ENCODE data around the gene OR6C65.
"Not testable (repeated sequence)": the region's sequence is repeated elsewhere in the genome, so short reads cannot be mapped to it uniquely, and the experiment has no call there.

DNA sequence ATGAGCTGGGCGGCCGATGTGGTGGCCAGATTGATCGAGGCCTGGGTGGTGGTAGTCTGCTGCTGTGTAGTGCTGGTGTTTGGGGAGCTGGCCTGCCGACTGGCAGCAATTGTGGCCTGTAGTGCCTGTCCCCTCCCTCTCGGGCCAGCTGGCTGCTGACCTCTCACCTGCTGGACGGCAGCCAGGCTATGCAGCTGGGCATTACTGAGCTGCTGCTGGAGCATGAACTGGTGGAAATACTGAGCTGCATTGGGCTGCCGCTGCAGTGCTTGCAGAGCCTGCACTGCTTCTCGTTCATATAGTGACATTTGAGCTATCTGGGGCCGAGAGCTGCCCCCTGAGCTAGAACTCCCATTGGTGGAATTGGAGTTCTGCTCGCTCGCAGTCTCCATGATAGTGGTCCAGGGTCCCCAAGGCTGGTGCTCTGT lies 14.1 kb downstream of the OR6C65 start:
- TF ChIP-seq POLR2A (IDR thresholded peaks at IDR 0.05; ENCODE audit: low read depth, low read length); POLR2AphosphoS5 (IDR thresholded peaks at IDR 0.05; ENCODE audit: low read depth, low read length); TAF1 (IDR thresholded peaks at IDR 0.05; ENCODE audit: borderline replicate concordance, low read depth, low read length): not testable (repeated sequence)

Data from GM12892 (cell line).